Dermis microvascular lymphatic vessel endothelial cell (primary cell): Measurements from ENCODE around the gene ARHGAP9. TPM values are rescaled to one million over a fixed set of nuclear protein-coding genes. Genes with fewer than 3 reads are reported as not detected.
"Not testable (repeated sequence)": the region's sequence is repeated elsewhere in the genome, so short reads cannot be mapped to it uniquely, and the experiment has no call there.

ENCODE experiments used
- DNase-seq, 2 donors: peaks; one replicate each; pipeline versions ENCODE4 v3.0.0 to v3.0.0-alpha.2; 2010; ENCODE audit warnings: low read depth in 2 of 2
- total RNA-seq: library from RNA; depleted of rRNA; stranded (reverse); fragments of >200 nt; gene quantifications from 2 replicates; pipeline ENCODE4 v1.2.1, GENCODE V29; 2014

Gene ARHGAP9
- total RNA-seq, 1 donor from 2014 or later = not detected

DNA sequence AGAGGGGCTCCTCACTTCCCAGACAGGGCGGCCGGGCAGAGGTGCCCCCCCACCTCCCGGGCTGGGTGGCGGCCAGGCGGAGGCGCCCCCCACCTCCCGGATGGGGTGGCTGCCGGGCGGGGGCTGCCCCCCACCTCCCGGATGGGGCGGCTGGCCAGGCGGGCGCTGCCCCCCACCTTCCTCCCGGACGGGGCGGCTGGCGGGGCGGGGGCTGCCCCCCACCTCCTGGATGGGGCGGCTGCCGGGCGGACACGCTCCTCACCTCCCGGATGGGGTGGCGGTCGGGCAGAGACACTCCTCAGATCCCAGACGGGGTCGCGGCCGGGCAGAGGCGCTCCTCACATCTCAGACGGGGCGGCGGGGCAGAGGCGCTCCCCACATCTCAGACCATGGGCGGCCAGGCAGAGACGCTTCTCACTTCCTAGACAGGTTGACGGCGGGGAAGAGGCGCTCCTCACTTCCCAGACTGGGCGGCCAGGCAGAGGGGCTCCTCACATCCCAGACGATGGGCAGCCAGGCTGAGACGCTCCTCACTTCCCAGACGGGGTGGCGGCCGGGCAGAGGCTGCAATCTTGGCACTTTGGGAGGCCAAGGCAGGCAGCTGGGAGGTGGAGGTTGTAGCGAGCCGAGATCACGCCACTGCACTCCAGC is 15.5 kb upstream of the ARHGAP9 start:
- DNase-seq = not testable (repeated sequence)

DNA sequence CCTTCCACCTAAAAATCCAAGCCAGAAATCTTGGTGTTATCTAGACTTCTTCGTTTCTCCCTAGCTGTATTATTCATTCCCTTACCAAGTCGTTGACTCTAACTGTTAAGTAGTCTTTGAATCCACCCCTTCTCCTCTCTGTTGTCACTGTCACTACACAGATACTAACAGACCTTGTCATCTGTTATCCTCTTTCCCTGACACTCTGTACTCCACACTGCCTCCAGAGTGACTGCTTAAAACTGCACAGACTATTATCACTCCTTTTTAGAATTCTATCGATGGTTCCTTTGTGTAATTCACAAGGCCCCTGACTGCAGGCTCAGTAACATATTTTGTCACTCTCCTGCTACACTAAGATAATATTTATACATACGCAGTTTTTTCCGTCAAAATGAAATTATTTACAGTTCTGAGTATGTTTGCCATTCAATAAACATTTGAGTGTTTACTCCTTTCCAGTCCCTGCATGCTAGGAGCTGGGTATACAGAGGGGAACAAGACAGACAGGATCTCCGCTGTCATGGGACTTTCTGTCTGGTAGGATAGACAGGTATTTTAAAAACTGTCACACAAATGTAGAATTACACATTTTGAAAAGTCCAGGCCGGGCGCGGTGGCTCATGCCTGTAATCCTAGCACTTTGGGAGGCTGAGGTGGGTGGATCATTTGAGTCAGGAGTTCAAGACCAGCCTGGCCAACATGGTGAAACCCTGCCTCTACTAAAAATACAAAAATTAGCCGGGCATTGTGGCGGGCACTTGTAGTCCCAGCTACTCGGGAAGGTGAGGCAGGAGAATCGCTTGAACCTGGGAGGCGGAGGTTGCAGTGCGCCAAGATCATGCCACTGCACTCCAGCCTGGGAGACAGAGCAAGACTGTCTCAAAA is 12.0 kb upstream of the ARHGAP9 start:
- DNase-seq = no peak

DNA sequence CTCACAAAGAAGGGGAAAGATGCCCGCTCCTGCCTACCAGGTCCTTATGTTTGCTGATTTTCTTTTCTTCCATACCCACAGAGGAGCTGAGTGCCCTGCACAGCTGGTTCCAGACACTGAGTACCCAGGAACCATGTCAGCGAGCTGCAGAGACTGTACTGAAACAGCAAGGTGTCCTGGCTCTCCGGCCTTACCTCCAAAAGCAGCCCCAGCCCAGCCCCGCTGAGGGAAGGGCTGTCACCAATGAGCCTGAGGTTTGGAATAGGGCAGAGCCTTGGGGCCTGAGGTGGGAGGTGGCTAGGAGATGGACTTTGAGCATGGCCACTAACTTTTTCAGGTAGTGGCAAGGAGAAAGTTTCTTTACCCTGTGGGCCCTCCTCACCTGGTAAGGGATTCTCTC is 10.5 kb upstream of the ARHGAP9 start:
- DNase-seq = no peak

DNA sequence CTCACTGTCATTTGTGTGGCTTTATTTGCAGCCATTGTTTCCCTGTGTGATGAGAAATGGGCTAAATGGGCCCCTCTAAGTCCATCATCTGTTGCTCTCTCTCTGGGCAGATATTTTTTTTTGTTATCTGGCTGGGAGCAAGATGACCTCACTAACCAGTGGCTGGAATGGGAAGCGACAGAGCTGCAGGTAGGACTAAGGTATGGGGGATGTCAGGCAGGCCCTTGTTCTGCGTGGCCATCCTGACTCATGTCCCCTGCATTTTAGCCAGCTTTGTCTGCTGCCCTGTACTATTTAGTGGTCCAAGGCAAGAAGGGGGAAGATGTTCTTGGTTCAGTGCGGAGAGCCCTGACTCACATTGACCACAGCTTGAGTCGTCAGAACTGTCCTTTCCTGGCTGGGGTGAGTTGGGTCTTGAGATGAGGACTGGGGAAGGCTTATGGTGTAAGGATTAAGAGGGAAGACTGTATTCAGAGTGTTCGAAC is 9.5 kb upstream of the ARHGAP9 start:
- DNase-seq = no peak

DNA sequence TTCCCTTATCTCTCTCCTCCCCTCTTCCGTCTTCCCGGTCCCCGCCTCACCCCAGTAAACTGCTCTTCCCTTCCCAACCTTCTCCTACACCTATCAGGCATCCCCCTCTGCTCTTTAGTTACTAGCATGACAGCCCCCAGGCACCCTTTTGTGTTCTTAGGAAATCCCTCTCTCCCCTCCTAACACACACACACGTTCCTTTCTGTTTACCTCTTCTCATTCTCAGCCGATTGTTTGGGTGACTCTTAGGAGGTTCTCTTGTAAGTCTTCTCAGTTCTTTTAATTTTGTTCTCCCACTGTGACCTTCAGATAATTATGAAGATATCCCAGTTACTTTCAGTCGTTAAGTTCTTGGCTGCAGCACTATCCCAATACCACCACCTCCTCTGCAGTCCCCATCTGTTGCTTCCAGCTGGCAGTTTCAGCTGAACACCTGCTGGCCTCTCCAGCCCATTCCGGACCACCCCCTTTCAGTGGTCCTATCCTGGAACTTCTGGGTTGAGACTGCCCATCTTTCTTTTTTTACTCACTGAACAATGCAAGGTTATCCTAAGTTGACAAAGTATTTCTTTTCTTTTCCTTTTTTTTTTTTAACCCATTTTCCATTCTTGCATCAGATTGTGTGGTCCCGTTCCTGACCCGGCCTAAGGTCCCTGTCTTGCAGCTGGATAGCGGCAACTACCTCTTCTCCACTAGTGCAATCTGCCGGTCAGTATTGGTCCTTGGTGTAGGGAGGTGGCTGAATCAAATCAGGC is 8.9 kb upstream of the ARHGAP9 start:
- peak in 1 of 2 donors; percentile 29 for DNase-seq

DNA sequence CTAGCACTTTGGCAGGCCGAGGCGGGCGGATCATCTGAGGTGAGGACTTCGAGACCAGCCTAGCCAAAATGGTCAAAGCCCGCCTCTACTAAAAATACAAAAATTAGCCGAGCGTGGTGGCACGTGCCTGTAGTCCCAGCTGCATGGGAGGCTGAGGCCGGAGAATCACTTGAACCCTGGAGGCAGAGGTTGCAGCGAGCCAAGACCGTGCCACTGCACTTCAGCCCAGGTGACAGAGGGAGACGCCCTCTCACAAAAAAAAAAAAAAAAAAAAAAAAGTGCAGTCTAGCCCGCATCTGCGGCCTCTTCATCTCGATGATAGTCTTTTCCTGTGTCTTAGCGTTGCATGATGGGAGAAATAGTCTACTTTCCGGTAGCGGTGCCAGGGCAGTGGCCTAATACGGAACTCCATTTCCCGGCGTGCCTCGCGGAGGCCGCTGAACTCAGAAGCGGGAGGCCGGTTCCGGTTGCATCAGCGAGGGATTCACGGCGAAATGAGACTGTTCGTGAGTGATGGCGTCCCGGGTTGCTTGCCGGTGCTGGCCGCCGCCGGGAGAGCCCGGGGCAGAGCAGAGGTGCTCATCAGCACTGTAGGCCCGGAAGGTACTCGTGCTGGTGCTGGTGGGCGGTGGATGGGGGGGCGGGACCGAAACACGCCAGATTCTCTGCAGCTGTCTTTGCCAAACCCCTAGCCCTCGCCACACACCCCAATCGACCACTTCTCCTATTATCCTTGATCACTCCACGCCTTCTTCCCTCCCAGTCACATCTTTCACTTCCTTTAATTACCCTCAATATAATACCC is 8.1 kb upstream of the ARHGAP9 start, which contains the start of gene MARS1:
Gene MARS1, plus strand, starts transcription at position 472 of the 805 bp plus-strand sequence. Its CDS starts 23 bp downstream, at position 495.
- peak; percentile 88 to 94 for DNase-seq

DNA sequence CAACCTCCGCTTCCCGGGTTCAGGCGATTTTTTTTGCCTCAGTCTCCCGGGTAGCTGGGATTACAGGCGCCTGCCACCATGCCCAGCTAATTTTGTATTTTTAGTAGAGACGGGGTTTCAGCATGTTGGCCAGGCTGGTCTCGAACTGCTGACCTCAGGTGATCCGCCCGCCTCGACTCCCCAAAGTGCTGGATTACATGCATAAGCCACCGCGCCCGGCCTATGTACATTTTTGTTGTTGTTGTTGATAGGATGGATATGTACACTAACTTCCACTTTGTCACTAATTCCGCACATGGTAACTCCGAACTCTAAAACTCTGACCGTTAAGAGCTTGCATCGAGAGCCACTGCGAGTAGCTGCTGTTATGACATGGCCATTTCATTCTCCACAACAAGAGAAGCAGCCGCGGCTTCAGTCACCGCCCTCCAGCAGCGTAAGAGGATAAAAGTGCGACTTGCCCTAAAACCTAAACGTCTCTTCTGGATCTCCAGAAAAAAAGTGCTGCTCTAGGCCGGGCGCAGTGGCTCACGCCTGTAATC is 7.5 kb upstream of the ARHGAP9 start:
- DNase-seq = no peak

DNA sequence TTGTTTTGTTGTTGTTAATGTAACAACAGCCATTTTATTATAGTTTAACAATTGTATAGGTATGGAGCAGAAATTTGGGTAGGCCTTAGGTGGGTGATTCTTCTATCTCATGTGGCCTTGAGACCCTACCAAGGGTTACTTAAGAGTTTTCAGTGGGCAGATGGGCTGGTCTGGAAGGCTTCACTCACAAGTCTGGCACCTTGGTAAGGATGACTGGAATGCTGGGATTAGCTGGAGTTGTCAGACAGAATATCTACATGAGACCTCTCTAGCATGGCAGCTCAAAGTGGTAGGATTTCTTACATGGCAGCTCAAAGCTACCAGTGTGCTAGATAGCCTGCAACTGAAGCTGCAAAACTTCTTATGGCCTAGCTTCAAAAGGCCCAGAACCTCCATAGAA is 6.0 kb upstream of the ARHGAP9 start:
- DNase-seq = no peak

DNA sequence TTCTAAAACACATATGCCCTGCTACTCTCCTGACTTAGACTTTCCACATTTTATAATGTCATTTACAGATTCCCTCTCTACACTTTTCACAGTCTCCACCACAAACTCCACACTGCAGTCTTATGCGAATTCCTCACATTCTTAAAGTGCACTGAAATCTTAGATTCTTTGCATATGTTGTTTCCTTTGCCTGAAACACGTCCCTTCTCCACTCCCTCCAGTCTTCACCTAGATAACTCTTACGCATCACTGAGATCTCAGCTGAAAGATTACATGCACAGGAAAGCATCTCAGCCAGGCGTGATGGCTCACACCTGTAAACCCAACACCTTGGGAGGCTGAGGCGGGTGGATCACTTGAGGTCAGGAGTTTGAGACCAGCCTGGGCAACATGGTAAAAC is 3.8 kb upstream of the ARHGAP9 start:
- no peak for DNase-seq

DNA sequence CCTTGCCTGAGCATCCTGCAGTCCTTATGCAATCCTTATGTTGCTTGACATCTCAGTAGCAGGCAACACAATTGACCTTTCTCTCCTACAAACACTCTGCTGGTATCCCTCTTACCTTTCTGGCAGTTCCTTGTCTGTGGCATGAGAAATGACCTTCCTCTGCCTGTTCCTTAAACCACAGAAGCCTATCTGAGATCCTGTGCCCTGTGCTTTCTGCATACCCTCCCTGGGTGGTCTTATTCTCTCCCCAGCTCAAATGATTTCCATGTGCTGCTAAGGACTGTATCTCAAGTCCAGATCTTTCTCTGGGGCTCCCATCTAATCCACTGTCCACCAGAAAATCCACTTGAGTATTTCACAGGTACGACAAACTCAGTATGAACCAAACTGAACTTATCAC is 2.0 kb upstream of the ARHGAP9 start:
- no peak for DNase-seq

DNA sequence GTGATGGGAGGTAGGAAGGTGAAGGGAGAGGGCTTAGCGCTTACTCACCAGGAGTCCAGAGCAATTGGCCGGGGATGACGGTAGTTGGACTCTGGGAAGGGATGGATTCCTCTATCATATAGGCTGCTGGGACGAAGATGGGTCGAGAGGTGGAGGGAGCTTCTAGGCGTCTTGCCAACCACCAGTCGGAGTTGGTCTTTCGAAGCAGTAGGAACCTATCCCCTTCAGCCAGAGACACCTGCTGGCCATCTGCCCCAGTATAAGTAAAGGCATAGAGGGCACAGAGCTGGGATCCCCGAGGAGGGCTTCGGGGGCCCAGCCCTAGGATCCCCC is 657 bp downstream of the ARHGAP9 start:
- DNase-seq = no peak

DNA sequence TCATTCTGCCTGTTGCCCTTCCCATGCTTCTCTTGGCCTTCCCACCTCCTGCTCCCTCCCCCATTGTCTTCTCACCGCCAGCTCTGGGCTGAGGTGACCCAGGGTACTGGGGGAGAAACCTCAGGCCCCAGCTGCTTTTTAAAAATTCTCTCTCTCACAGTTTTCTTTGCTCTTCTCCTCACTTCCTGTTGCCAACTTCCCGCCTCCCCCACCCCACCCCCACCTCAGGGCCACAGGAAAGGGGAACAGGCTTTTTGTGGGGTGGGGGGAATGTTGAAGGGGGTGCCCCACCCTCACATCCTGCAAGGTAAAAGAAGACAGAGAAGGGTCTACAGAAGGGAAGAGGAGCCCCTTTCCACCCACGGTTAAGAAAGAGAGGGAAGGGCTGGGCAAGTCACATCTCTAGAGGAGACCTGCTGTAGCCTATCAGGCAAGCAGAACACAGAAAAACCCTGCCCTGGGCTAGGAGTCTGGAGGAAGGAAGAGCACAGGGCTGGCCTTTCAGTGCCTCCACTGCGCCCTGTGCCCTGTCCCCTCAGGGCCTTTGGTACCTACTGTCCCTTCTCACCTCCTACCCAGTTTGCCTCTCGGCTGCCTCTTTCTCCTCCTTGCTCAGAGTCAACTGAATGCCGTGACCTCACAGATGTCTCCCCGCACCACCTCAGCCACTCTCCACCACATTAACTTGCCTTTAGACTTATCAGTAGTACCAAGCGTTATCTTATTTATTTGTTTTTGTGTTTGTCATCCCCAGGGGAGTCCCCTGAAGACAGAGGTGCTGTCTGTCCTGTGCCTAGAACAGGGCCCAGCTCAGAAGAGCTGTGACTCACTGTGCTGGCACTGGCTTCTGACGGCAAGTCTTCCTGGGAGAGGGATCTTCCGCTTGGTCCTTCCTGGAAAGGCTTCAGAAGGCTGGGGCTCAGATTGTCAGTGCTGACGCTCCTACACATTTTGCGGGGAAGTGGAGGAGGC is 1.7 kb downstream of the ARHGAP9 start:
- DNase-seq = no peak

DNA sequence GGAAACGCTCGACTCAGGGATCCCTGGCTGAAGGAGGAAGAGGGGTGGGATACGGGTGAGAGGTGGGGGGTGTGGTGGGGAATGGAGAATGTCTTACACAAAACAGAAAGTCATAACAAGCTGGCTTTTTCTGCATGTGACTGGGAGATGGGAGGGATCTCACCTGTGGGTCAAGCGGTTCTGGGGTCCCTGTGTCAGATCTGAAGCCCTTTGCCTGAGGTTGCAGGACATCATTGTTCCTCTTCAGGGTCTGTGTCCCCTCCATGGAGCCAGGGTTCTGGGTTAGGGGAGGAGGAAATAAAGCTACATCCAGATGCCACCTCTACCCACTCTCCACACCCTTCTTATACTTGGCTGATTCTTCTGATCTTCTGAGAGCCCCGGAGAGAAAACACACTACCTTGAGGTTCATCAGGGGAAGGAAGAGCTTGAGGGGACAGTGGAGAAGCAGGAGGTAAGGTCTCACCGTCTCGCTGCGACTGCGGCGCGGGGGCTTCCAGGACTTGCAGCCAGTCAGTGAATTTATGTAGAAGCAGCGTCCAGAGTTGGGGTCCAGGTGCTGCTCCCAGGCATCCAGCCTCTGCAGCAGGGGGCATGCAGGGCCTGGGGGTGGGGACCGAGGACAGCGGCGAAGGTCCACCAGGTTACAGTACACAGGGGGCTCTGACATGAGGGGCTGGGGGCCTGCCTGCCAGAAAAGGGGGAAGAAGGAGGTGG is 2.5 kb downstream of the ARHGAP9 start:
- no peak for DNase-seq

DNA sequence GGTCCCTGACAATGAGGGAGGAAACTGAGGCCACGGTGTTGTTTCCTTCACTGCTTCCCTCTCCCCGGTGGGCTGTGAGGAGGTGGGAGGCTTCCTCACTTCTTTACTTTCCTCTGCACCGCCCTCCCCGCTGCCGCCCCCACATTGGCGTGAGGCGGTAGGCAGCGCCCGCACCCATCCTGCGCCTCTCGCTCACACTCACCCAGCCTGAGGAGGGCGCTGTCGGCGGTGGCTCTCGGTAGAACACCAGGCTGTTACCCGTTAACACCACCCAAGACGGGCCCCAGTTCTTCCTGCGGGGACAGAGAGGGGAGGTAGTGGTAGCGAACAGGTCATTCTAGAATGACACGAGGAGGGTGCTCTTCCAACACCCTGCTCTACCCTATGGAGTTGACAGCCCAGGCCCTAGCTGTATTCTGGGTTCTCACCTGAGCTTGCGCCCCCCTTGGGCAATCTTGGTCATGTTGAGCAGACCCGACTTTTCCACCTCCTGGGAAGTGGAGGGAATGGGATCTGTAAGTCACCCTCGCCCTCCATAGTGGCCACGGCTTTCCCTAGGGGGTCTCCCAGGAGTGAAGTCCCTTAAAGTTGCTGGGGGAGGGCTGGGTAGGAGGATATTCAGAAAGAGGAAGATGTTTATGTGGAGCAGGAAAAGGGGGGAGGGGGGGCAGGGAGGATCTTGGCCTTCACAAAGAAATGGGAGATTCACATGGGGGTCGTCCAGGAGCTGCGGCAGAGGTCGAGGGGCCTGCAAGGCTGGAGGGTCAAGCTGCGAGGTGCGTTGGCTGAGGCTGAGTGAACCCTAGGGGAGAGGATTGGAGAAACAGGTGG is 3.3 kb downstream of the ARHGAP9 start:
- no peak for DNase-seq

DNA sequence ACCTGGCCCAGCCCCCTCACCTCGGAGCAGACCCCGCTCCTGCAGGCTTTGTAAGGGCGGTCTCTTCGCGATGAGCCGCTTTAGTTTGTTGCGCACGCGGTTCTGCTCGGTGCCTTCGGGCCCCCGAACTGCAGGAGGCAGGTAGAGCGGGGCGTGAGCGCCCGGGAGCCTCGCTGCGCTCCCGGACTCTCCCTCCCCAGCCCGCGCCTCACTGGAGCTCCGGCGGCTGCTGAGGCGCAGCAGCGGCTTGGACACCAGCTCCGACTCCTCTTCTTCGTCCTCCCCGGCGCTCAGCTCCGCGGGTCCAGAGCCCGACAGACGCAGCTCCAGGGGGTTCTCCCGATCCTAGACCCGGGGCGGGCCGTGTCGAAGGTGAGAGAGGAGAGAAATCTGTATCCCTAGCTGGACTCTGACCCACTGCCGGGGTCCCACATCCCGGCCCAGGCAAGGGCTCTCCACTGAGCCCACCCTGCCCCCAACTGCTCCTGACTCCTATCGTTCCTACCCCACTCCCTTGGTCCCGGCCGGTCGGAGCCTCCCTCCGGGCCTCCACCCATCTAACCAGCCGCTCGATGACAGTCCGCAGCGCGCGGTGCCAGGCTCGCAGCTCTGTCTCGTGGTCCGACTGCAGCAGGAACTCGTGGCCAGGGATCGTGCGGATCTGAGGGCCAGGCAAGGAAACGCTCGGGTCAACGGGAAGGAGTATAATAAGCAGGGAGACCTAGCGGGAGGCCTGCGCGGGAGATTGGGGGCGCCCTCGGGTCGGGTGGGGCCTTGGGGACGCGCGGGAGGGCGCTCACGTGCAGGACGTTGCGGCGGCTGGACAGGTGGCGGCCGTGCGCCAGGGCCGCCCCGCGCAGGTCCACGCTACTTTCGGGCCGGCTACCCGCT is 4.2 kb downstream of the ARHGAP9 start:
- DNase-seq = no peak

DNA sequence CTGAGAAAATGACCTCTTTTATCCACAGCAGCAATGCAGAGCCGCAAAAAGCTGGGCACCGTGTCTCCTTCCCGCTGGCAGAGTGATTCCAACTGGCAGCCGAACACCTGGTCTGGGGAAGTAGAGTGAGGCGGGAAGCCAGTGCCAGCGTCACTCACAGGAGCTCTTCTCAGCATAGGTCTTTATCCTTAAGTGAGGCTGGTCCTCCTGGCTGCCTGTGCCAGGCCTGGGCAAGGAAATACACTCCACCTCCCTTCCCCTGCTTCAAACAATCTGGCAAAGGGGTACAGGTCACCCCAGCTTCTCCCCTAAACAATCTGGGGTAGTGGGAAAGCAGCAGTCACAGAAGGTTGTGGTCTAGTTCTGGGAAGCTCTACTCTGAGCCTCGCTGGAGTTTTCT is 4.8 kb downstream of the ARHGAP9 start:
- DNase-seq = no peak

DNA sequence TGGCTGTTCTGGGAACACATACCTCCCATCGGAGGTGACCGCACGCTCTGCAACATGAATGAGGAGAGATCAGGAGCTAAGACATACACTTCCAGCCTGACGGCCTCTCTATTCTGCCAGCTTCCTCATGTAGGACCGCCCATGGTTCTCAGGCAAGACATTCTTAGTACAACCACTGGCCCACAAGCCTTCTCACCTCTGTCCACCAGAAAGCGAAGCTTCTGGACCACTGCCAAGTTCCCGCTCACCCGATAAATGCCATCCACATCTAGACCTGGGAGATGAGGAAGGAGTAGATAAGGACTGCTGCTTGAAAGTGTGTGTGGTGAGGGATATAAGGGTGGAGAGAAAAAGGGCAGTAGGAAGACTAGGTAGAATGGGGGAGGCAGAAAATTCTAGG is 5.2 kb downstream of the ARHGAP9 start:
- no peak for DNase-seq
